ENCODE results near the gene HOXD1. TPM values are rescaled to one million over a fixed set of nuclear protein-coding genes. Genes with fewer than 3 reads are reported as not detected.

Gene HOXD1
- total RNA-seq, 1 donor from 2014 or later = not detected

GRCh38 chr2:176164611-176165369 is 23.7 kb upstream of the HOXD1 start:
- ATAC-seq = no peak
- no peak for DNase-seq (ENCODE audit: low spot score)

DNA sequence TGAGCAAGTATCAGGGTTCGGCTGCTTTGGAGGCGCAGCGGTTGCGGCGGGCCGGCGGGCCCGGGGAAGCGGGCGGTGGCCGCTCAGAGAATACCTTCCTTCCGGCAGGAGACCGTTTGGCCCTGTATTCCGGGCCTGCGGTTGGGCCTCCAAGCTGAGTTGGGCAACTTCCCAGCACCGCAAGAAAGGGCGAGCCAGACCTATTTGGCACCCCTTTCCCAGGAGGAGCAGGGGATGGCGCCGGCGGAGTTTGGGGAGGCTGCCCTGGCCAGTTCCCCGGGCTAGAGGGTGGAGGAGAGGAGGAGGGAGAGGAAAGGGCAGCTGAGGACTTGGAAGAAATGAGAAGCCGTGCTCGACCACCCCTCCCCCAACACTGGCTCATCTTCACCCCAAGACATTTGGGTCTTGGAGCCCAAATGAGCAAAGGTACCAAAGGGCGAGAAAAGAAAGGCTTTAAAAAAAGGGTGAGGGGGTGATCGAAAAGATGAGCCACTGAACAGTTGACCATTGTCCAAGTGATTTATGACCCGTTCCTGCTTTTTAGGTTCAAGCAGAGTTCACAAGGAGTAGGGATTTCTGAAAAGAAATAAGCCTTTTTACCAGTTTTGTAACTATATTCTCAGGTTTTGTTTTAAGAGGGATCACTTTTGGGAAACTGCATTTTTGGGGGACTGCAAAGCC is 23.0 kb upstream of the HOXD1 start:
- no peak for DNase-seq (ENCODE audit: low spot score)
- ATAC-seq = no peak

DNA sequence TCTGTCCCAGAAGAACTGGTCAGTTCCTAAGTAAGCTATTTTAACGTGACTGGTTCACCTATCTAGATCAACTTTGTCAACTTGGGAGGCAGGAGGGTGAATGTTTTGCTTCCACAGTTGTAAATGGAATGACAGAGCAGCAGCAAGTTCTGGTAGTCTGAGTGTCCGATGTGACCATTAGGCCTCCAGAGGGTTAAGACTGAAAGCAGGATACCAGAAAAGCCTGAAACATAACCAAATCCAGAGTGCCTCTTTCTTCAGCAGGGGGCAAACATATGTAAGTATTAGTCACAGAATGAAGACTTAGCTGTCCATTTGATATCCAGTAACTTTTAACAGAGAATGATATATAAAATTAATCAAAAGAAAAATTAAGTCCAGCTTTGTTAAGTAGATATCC is 22.2 kb upstream of the HOXD1 start:
- ATAC-seq (no peak), DNase-seq (ENCODE audit: low spot score) (no peak)

GRCh38 chr2:176167398-176167797 is 21.1 kb upstream of the HOXD1 start:
- ATAC-seq (no peak), DNase-seq (ENCODE audit: low spot score) (no peak)

GRCh38 chr2:176169181-176169580 is 19.3 kb upstream of the HOXD1 start:
- DNase-seq (ENCODE audit: low spot score) (no peak), ATAC-seq (no peak)

- no peak for ATAC-seq
- no peak for DNase-seq (ENCODE audit: low spot score)
These were observed 18.8 kb upstream of the HOXD1 start for GRCh38 chr2:176169711-176170110.

DNA sequence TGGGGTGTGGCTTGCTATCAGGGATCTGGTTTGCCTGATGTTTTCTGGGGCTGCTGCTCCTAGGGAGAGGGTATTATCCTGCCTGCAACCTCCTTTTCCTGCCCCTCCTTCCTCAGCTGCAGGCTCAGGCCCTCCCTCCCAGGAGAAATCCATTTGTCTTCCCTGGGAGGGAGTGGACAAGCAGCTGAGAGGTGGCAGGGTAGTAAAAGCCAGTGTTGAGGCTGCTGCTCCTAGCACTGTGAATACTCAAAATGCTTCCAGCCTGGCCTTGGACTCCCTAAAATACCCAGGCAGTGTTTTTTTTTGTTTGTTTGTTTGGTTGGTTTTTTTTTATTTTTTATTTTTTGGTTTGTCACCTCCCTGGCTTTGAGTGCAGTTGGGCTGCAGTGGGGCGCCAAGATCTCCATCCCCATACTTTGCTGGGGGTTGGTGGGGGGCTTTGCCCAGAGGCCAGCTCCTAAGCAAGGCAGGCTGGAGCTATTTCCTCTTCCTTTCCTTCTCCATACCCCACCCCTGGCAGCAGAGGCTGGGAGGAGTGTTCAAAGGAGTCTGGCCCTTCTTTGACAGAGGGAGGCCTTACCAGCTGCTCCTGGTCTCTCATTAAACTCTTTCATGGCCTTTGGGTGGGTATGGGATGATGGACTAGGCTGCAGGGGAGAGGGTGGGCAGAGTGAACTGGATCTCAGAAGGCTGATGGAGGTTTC is 17.7 kb upstream of the HOXD1 start:
- ATAC-seq (no peak), DNase-seq (ENCODE audit: low spot score) (no peak)

DNA sequence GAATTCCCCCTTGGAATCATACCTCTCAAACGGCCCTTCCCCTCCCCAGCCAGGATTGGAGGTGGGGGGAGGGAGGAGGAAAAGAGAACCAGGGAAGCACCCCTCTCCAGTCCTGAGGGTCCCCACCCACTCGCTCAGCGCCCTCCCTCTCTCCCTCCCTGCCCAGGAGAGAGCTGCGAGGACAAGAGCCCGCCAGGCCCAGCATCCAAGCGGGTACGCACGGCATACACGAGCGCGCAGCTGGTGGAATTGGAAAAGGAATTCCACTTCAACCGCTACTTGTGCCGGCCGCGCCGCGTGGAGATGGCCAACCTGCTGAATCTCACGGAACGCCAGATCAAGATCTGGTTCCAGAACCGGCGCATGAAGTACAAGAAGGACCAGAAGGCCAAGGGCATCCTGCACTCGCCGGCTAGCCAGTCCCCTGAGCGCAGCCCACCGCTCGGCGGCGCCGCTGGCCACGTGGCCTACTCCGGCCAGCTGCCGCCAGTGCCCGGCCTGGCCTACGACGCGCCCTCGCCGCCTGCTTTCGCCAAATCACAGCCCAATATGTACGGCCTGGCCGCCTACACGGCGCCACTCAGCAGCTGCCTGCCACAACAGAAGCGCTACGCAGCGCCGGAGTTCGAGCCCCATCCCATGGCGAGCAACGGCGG is 17.0 kb upstream of the HOXD1 start:
- DNase-seq (ENCODE audit: low spot score) (no peak), ATAC-seq (no peak)

GRCh38 chr2:176172007-176172894 is 16.2 kb upstream of the HOXD1 start:
- DNase-seq (ENCODE audit: low spot score) = no peak
- no peak for ATAC-seq

DNA sequence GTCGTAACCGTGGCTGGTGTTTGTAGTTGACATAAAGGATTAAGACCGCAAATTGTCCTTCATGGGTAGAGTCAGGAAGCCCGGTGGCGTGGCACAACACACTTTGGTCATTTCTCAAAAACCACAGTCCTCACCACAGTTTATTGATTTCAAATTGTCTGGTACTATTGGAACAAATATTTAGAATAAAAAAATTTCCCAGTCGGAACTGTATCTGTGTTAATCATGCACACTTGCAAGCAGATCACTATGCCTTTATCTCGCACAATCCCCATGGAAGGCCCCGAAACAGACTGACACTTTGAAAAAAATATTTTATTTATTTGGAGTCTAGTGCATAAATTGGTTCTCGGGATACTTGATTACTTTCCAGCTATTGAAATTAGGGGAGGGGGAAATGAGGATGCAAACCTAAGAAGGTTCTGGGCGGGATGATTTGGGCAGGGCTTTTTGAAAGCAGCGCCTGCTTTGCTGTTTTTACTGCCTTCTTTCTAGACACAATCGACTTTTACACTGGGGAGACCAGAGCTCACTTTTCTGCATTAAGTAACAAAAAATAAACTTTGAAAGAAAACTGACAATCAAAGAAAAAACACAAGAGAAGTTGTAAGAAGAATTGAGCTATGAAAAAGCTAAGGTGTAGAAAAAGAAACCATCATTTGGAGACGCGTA is 15.4 kb upstream of the HOXD1 start:
- DNase-seq (ENCODE audit: low spot score) = no peak
- ATAC-seq = no peak

DNA sequence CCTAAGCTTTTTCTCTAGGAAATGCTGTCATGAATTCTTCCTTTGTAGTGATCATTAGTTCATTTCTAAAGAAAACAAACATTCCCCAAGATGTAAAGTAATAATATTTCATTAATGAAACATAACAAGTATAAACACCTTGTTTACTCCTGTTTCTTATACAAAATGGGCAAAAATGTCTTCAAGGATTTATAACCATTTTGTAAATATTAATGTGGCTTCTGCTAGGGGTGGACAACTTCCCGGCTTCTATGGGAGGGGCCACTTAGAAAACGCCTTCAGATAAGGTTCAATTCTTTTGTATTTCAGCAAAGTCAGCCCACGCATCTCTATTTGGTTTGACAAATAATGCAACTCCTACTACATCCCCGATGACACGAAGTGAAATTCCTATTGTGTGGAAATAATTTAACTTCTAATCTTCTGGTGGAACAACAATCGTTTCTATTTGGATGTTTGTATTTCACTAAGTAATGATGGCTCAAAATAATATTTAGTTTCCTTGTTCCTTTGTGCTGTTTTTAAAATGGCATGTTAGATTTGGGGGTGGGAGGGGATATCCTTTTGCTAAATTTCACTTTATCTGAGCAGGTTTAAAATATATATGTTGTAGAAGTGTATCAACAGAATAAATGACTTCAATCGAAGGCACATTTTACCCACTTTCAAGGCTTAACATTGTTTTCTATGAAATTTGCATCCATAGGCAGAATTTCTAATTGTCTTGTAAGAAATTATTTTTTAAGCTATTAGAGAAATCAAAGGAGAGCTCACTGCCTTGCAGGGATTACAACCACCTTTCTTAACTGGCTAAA is 14.7 kb upstream of the HOXD1 start:
- DNase-seq (ENCODE audit: low spot score) = no peak
- ATAC-seq = no peak

DNA sequence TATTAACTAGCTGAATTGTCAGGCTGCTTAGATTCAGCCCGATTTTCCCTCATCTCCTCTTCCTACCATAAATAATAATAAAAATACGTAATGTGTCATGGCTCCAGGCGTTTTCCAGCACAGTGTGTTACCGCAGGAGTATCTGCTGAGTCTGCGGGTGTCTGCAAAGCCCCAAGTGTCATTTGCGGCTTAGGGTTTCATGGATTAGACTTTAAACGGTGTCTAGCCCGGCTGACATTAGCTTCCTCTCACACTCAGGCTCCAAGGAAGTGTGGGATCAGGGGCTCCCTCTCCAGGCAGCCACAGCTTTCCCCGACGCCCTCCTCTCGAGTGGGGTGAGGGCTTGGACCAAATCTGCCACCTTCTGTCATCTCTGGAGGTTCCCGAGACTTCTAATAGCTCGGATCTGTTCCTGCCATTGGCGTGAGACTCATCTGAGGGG is 14.1 kb upstream of the HOXD1 start:
- ATAC-seq (no peak), DNase-seq (ENCODE audit: low spot score) (no peak)

DNA sequence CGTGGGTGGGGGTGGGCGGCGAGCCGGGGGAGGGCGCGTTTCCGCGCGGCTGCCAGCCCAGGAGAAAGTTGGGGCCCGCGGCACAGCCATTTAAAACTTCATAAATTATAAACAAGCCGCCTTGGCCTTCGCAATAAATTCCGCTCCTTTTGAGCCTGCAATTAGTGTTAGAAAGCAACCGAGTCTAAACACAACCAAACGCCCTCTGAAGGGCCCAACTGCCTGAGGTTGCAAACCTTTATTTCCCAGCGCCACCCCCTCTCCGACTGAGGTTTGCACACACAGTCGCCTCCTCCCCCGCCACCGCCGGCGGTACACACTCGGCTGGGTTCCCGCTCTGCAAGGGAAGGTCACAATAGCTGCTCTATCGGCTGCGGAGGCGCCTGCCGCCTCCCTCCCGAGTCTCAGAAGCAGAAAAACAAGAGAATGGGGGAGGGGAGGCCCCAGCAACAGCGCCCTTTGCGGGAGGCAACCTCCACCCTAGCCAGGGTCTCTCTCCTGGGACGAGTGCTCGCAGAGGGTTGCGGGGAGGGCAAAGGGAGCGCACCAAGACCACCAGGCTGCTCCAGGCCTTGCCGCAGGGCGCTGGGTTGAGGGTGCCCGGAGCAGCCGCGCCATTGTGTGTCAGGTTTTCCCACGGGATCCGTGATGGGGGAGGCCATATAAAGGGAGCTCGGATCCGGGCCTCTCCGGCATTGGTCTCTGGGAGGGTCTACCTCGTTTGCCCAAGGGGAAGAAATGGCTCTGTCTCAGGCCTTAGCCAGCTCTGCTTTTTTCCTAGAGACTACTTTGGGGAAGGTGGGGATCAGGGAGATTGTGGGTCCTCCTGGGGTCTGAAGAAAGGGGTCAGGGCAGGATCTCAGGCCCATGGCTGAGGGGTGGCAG is 13.4 kb upstream of the HOXD1 start:
- DNase-seq (ENCODE audit: low spot score) = no peak

GRCh38 chr2:176175709-176176607 is 12.5 kb upstream of the HOXD1 start:
- DNase-seq (ENCODE audit: low spot score) = no peak

More for the DNA sequence above, 13.4 kb upstream of the HOXD1 start:
- ATAC-seq = peak; percentile 47

DNA sequence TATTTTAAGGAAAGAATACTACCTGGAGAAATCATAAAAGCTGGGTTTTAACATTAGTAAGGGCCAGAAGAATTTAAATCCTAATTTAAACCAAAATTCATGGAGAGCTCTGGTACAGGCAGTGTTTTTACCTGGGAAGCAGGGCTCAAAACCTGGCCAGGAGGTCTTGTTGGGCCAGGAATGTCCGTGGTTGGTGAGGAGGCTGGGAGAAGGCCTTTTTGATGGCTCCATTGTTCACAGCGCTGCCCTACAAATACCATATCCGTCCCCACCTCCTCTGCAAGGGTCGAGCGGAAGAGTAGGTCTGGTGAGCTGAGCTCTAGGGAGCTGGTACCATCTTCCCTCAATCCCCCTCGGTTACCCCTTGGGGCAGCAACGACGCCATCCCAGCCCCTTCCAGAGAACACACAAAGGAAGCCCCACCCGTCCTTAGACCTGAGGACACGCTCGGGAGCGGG is 10.9 kb upstream of the HOXD1 start:
- no peak for ATAC-seq
- DNase-seq (ENCODE audit: low spot score) = no peak

More at GRCh38 chr2:176175709-176176607, 12.5 kb upstream of the HOXD1 start:
- no peak for ATAC-seq

- DNase-seq (ENCODE audit: low spot score) = no peak
- ATAC-seq = no peak
These were observed 10.3 kb upstream of the HOXD1 start for GRCh38 chr2:176178038-176178756.
